H1 (cell line): ENCODE measurements around the gene MDK. TPM values are rescaled to one million over a fixed set of nuclear protein-coding genes. Genes with fewer than 3 reads are reported as not detected.

Source experiments
- CTCF ChIA-PET: fragments of 300-600 bp; sonication (Branson Sonifier 250); formaldehyde crosslinking; loops from one replicate; lab custom pipeline; 2021; ENCODE audit not compliant: partially characterized antibody; lab: Charles Lee
- POLR2A ChIA-PET: fragments of 300-600 bp; sonication (Branson Sonifier 250); formaldehyde crosslinking; loops from one replicate; lab custom pipeline; 2021; ENCODE audit warnings: inconsistent platforms; ENCODE audit not compliant: partially characterized antibody; lab: Charles Lee
- DNase-seq, 2 experiments: peaks; one replicate each; pipeline versions ENCODE4 v3.0.0 to v3.0.0-alpha.2; 2010 to 2022; ENCODE audit warnings: low spot score in 2 of 2, low read depth in 1 of 2, mixed read lengths in 1 of 2
- FAIRE-seq: peaks from 2 replicates; lab custom pipeline; 2011; peaks lifted over from hg19 to GRCh38; lab: Jason Lieb, UNC
- H2AFZ ChIP-seq: 2 replicates; pipeline ENCODE4 v1.8.1; 2012; ENCODE audit warnings: low read length, inconsistent platforms
- H2AK5ac ChIP-seq: 2 replicates; pipeline ENCODE4 v1.6.1; 2013; ENCODE audit warnings: low read depth, low read length
- H2BK120ac ChIP-seq: replicated peaks from 2 replicates; pipeline ENCODE3; 2013; ENCODE audit warnings: low read depth, low read length, inconsistent platforms
- H2BK12ac ChIP-seq: 2 replicates; pipeline ENCODE4 v1.6.1; 2013; ENCODE audit warnings: low read depth, low read length
- H2BK15ac ChIP-seq: 2 replicates; pipeline ENCODE4 v1.6.1; 2013; ENCODE audit warnings: low read length
- H2BK20ac ChIP-seq: 2 replicates; pipeline ENCODE4 v1.6.1; 2013; ENCODE audit warnings: low read length
- H2BK5ac ChIP-seq: 2 replicates; pipeline ENCODE4 v1.6.1; 2013; ENCODE audit warnings: low read depth, low read length
- H3K14ac ChIP-seq: 2 replicates; pipeline ENCODE4 v1.6.1; 2013; ENCODE audit warnings: inconsistent platforms; ENCODE audit not compliant: insufficient read length
- H3K18ac ChIP-seq: 2 replicates; pipeline ENCODE4 v1.6.1; 2013; ENCODE audit warnings: low read length; ENCODE audit errors: extremely low read depth
- H3K23ac ChIP-seq: 2 replicates; pipeline ENCODE4 v1.6.1; 2013; ENCODE audit warnings: inconsistent platforms; ENCODE audit not compliant: insufficient read length
- H3K23me2 ChIP-seq: 2 replicates; pipeline ENCODE4 v1.6.1; 2013; ENCODE audit warnings: low read depth, low read length
- H3K27ac ChIP-seq: 2 replicates; pipeline ENCODE4 v1.6.1; 2011; ENCODE audit warnings: low read depth, low read length, inconsistent platforms
- H3K27me3 ChIP-seq, 4 experiments: replicated peaks in 1 of 4; 1 replicate in 1 of 4; 2 replicates in 3 of 4; pipeline versions ENCODE4 v1.6.1 to v1.8.1; 2011 to 2013; ENCODE audit warnings: low read length in 3 of 4, mild to moderate bottlenecking in 3 of 4, inconsistent platforms in 2 of 4, mixed read lengths in 2 of 4, moderate library complexity in 1 of 4; ENCODE audit not compliant: control insufficient read depth in 3 of 4, insufficient read depth in 3 of 4; ENCODE audit errors: extremely low read depth in 1 of 4
- H3K36me3 ChIP-seq, 4 experiments: 2 replicates each; pipeline versions ENCODE4 v1.6.1 to v1.8.1; 2011 to 2013; ENCODE audit warnings: mild to moderate bottlenecking in 4 of 4, low read length in 3 of 4, moderate library complexity in 2 of 4, control low read depth in 1 of 4, inconsistent platforms in 1 of 4; ENCODE audit not compliant: insufficient read depth in 4 of 4, control insufficient read depth in 2 of 4
- H3K4ac ChIP-seq: replicated peaks from 2 replicates; pipeline ENCODE3; 2013; ENCODE audit warnings: low read length, low read depth, mixed read lengths, inconsistent platforms; ENCODE audit not compliant: insufficient read length
- H3K4me1 ChIP-seq, 4 experiments: replicated peaks in 1 of 4; 1 replicate in 1 of 4; 2 replicates in 3 of 4; pipeline versions ENCODE4 v1.6.1 to v1.8.1; 2011 to 2013; ENCODE audit warnings: low read length in 3 of 4, inconsistent platforms in 2 of 4, mixed read lengths in 1 of 4; ENCODE audit not compliant: insufficient read depth in 4 of 4, control insufficient read depth in 3 of 4
- H3K4me2 ChIP-seq, 2 experiments: 2 replicates each; pipeline versions ENCODE4 v1.6.1 to v1.8.1; 2011 to 2013; ENCODE audit warnings: low read depth in 2 of 2, low read length in 2 of 2, control low read depth in 1 of 2, inconsistent platforms in 1 of 2, mild to moderate bottlenecking in 1 of 2; ENCODE audit not compliant: insufficient read depth in 1 of 2
- H3K4me3 ChIP-seq, 4 experiments: fragments of 200-600, 300-600 bp in 1 of 4; sonication (generic), shearing (Covaris generic), sonication (Bioruptor Twin) in 1 of 4; 2 replicates each; pipeline versions ENCODE4 v1.5.1 to v1.8.1; 2011 to 2016; ENCODE audit warnings: low read length in 4 of 4, low read depth in 3 of 4, control low read depth in 2 of 4, inconsistent platforms in 2 of 4, mild to moderate bottlenecking in 2 of 4, mixed read lengths in 1 of 4, moderate library complexity in 1 of 4; ENCODE audit not compliant: insufficient read depth in 2 of 4; ENCODE audit errors: extremely low read depth in 1 of 4
- H3K56ac ChIP-seq: replicated peaks from 2 replicates; pipeline ENCODE3; 2013; ENCODE audit warnings: low read depth, mild to moderate bottlenecking, mixed read lengths, low read length, inconsistent platforms; ENCODE audit not compliant: insufficient read length
- H3K79me1 ChIP-seq: 2 replicates; pipeline ENCODE4 v1.6.1; 2013; ENCODE audit warnings: low read depth, low read length, control low read depth
- H3K79me2 ChIP-seq, 2 experiments: 2 replicates each; pipeline versions ENCODE4 v1.6.1 to v1.8.1; 2012 to 2013; ENCODE audit warnings: low read length in 2 of 2, mild to moderate bottlenecking in 2 of 2, inconsistent platforms in 1 of 2; ENCODE audit not compliant: insufficient read depth in 2 of 2, control insufficient read depth in 1 of 2
- H3K9ac ChIP-seq, 4 experiments: replicated peaks in 1 of 4; 1 replicate in 1 of 4; 2 replicates in 3 of 4; pipeline versions ENCODE4 v1.6.1 to v1.8.1; 2011 to 2013; ENCODE audit warnings: low read depth in 3 of 4, low read length in 3 of 4, control low read depth in 2 of 4, mild to moderate bottlenecking in 2 of 4, moderate library complexity in 2 of 4, inconsistent platforms in 1 of 4; ENCODE audit errors: extremely low read depth in 1 of 4
- H3K9me3 ChIP-seq, 2 experiments: 2 replicates each; pipeline versions ENCODE4 v1.6.1 to v1.8.1; 2012 to 2013; ENCODE audit warnings: mild to moderate bottlenecking in 2 of 2, moderate library complexity in 2 of 2, control low read depth in 1 of 2, inconsistent platforms in 1 of 2, low read depth in 1 of 2, low read length in 1 of 2, mixed read lengths in 1 of 2; ENCODE audit not compliant: insufficient read depth in 2 of 2
- H4K20me1 ChIP-seq, 2 experiments: replicated peaks in 1 of 2; 2 replicates each; pipeline versions ENCODE3 to v1.8.1; 2011 to 2013; ENCODE audit warnings: inconsistent platforms in 2 of 2, low read length in 2 of 2, mild to moderate bottlenecking in 1 of 2; ENCODE audit not compliant: insufficient read depth in 2 of 2, control insufficient read depth in 1 of 2
- H4K5ac ChIP-seq: 2 replicates; pipeline ENCODE4 v1.6.1; 2013; ENCODE audit warnings: low read length, low read depth, mixed read lengths, inconsistent platforms; ENCODE audit not compliant: insufficient read length
- H4K8ac ChIP-seq: 2 replicates; pipeline ENCODE4 v1.8.0; 2013; ENCODE audit warnings: mild to moderate bottlenecking, moderate library complexity, low read length, inconsistent platforms; ENCODE audit not compliant: insufficient read depth; ENCODE audit errors: extremely low read depth
- H4K91ac ChIP-seq: replicated peaks from 2 replicates; pipeline ENCODE3; 2013; ENCODE audit warnings: low read length, mixed read lengths, inconsistent platforms; ENCODE audit not compliant: insufficient read length
- CBX5 ChIP-seq: fragments of 300-800, 300-1000 bp; sonication (generic); IDR thresholded peaks from 2 replicates; pipeline ENCODE4 v1.7.1; 2016; ENCODE audit warnings: antibody characterized with exemption, low read length, low read depth
- CHD2 ChIP-seq: IDR thresholded peaks from 2 replicates; pipeline ENCODE4 v1.6.1; 2012; ENCODE audit warnings: low read length, improper control_type of control experiment
- WGBS, 2 experiments: shearing (Covaris generic) in 1 of 2; methylation state at CpG; one replicate each; pipeline versions ENCODE4 v1.1.6 to v1.1.7; 2013 to 2015; ENCODE audit warnings: low lambda C conversion rate in 2 of 2, mixed read lengths in 2 of 2, inconsistent platforms in 1 of 2, low coverage in 1 of 2, missing lambda C conversion rate in 1 of 2; ENCODE audit not compliant: insufficient replicate concordance in 2 of 2, insufficient coverage in 1 of 2, insufficient read length in 1 of 2; ENCODE audit errors: extremely low coverage in 1 of 2, missing lambda C conversion rate in 1 of 2; 5-methylcytosine and 5-hydroxymethylcytosine counted together
- polyA plus RNA-seq, 7 experiments: library from polyadenylated mRNA; depleted of rRNA in 3 of 7; stranded (reverse) in 5 of 7; unstranded in 2 of 7; fragments of >200 nt in 5 of 7; fragments of 200-250 nt in 2 of 7; gene quantifications; 1 replicate in 5 of 7; 2 replicates in 1 of 7; 4 replicates in 1 of 7; pipeline versions ENCODE4 v1.2.1 to v1.2.3, GENCODE V29; 2011 to 2013; ENCODE audit warnings: missing spikeins in 2 of 7, mixed read lengths in 2 of 7
- total RNA-seq: library from RNA; stranded (reverse); fragmentation: NEBNext Ultra II Directional; extraction: Animal tissue kit (Norgen Biotek cat#: 25700); gene quantifications from 2 replicates; pipeline ENCODE4 v1.2.1, GENCODE V29; 2021

MDK gene
- total and polyA plus RNA-seq, 2 of the 8 experiments (the other 6 are each of a cell fraction or from before 2014, with no cell fraction given) = 309 to 606 TPM

GRCh38 chr11:46373787-46374740 is 7.4 kb upstream of the MDK start:
- Histone ChIP-seq H2BK20ac (no peak overlapping the region), H3K9me3 (no peaks in the 10 kb centered on the region), H3K18ac (no peak overlapping the region), H2BK120ac (no peak overlapping the region), H4K91ac (no peak overlapping the region), H3K4me2 (no peak overlapping the region), H2BK12ac (no peak overlapping the region), H2AK5ac (no peak overlapping the region), H2BK15ac (no peak overlapping the region), H4K20me1 (peaks cover 12 to 19% of the 10 kb centered on the region in 2 experiments), H3K27me3 (no peaks in the 10 kb centered on the region), H3K23ac (no peak overlapping the region), H3K4me1 (peaks cover 0 to 6% (median 4%) of the 10 kb centered on the region in 4 experiments; a peak in 5 of 7 replicates), H4K8ac (no peak overlapping the region), H3K23me2 (no peaks in the 10 kb centered on the region), H2AFZ (no peak overlapping the region), H2BK5ac (no peak overlapping the region), H3K4me3 (no peak overlapping the region), H3K4ac (no peak overlapping the region), H3K79me2 (no peaks in the 10 kb centered on the region), H3K56ac (no peak overlapping the region), H4K5ac (no peak overlapping the region), H3K9ac (no peak overlapping the region), H3K14ac (no peak overlapping the region), H3K27ac (no peak overlapping the region), H3K36me3 (peaks cover 8 to 40% (median 25%) of the 10 kb centered on the region in 4 experiments; a peak in 6 of 8 replicates), H3K79me1 (no peaks in the 10 kb centered on the region)
- 95% methylated on average over 25 of the region's 30 CpGs; no CpG with 5 or more reads in 1 of the 2 experiments for WGBS, 2 experiments
- TF ChIP-seq CHD2 = no peak
- no peak for TF ChIP-seq CBX5
- ChIA-PET POLR2A (no interaction called here), CTCF (interaction anchor here (0.7 to 44.5 kb wide), 3 partner anchors 9 to 175 kb away, joined by 3 to 1004 read pairs (median 7); partner anchors contain the start of gene DGKZ)
- FAIRE-seq (no peak), DNase-seq (no peak)
